AG04450 (cell line): Measurements from ENCODE around the gene PTGES3. TPM values are rescaled to one million over a fixed set of nuclear protein-coding genes. Genes with fewer than 3 reads are reported as not detected.
"Not testable (repeated sequence)": the region's sequence is repeated elsewhere in the genome, so short reads cannot be mapped to it uniquely, and the experiment has no call there.

Experiments used
- CTCF ChIA-PET: fragments of 300-600, 350-600 bp; formaldehyde crosslinking; extraction: SDS; loops from one replicate; lab custom pipeline; 2022; ENCODE audit warnings: antibody characterized with exemption, inconsistent platforms; lab: Charles Lee
- POLR2A ChIA-PET: fragments of 350-600 bp; formaldehyde crosslinking; extraction: SDS; loops from one replicate; lab custom pipeline; 2021; ENCODE audit warnings: antibody characterized with exemption, inconsistent platforms; lab: Yijun Ruan, JAX
- DNase-seq: peaks from one replicate; pipeline ENCODE4 v3.0.0-alpha.2; 2011; ENCODE audit warnings: low read depth, low spot score
- H3K27ac ChIP-seq: one replicate; pipeline ENCODE4 v1.5.1; 2012; ENCODE audit warnings: low read depth, low read length, control low read depth
- H3K27me3 ChIP-seq: one replicate; pipeline ENCODE4 v1.6.0; 2012; ENCODE audit warnings: low read length; ENCODE audit not compliant: control insufficient read depth, insufficient read depth
- H3K4me3 ChIP-seq: 2 replicates; pipeline ENCODE4 v1.5.1; 2011; ENCODE audit warnings: mild to moderate bottlenecking, low read depth, low read length, control low read depth
- H3K9me3 ChIP-seq: 2 replicates; pipeline ENCODE4 v1.5.1; 2012; ENCODE audit warnings: low read length; ENCODE audit not compliant: control insufficient read depth, insufficient read depth
- polyA plus RNA-seq: library from polyadenylated mRNA; depleted of rRNA; stranded (reverse); fragments of >200 nt; gene quantifications from 2 replicates; pipeline ENCODE4 v1.2.3, GENCODE V29; 2011
- TF ChIP-seq, protein P1 (sequence below): IDR thresholded peaks from 2 replicates; pipeline ENCODE4 v1.5.1; 2011; ENCODE audit warnings: low read depth, low read length, control low read depth, inconsistent platforms

Gene PTGES3
- polyA plus RNA-seq, 1 experiment: 112 TPM

- H3K4me3 ChIP-seq: no peak overlapping the region
- H3K9me3 ChIP-seq: peaks cover 8% of the 10 kb centered on the region
- CTCF ChIA-PET: interaction anchor here (1.1 kb wide), 1 partner anchor 21 kb away, joined by 4 read pairs; no protein-coding TSS in a partner anchor
- TF ChIP-seq, protein P1, sequence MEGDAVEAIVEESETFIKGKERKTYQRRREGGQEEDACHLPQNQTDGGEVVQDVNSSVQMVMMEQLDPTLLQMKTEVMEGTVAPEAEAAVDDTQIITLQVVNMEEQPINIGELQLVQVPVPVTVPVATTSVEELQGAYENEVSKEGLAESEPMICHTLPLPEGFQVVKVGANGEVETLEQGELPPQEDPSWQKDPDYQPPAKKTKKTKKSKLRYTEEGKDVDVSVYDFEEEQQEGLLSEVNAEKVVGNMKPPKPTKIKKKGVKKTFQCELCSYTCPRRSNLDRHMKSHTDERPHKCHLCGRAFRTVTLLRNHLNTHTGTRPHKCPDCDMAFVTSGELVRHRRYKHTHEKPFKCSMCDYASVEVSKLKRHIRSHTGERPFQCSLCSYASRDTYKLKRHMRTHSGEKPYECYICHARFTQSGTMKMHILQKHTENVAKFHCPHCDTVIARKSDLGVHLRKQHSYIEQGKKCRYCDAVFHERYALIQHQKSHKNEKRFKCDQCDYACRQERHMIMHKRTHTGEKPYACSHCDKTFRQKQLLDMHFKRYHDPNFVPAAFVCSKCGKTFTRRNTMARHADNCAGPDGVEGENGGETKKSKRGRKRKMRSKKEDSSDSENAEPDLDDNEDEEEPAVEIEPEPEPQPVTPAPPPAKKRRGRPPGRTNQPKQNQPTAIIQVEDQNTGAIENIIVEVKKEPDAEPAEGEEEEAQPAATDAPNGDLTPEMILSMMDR: no peak
- no peaks in the 10 kb centered on the region for H3K27me3 ChIP-seq
- no peak for DNase-seq
- POLR2A ChIA-PET: interaction anchor here (0.7 kb wide), 1 partner anchor 67 kb away, joined by 3 read pairs; no protein-coding TSS in a partner anchor
- H3K27ac ChIP-seq: no peak overlapping the region
Measured at GRCh38 chr12:56657416-56658379, 30.4 kb downstream of the PTGES3 start.

DNA sequence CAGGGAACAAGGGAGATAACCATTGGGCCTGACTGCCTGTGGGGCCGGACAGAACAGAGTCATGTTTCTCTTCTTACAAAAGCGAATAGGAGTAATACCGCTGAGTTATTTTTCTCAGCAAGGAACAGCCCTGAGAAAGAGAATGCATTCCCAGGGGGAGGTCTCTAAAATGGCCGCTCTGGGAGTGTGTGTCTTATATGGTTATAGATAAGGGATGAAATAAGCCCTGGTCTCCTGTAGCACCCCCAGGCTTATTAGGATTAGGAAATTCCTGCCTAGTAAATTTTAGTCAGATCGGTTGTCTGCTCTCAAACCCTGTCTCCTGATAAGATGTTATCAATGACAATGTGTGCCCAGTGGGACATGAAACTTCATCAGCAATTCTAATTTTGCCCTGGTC, 34.3 kb downstream of the PTGES3 start:
- H3K27me3 ChIP-seq, DNase-seq, POLR2A ChIA-PET, H3K27ac ChIP-seq, H3K4me3 ChIP-seq: not testable (repeated sequence)
- peaks cover 14% of the 10 kb centered on the region for H3K9me3 ChIP-seq
- CTCF ChIA-PET: interaction anchor here (2.1 kb wide), 1 partner anchor 17 kb away, joined by 5 read pairs; no protein-coding TSS in a partner anchor

- POLR2A ChIA-PET, H3K4me3 ChIP-seq, H3K27me3 ChIP-seq, H3K27ac ChIP-seq, DNase-seq, H3K9me3 ChIP-seq: not testable (repeated sequence)
- CTCF ChIA-PET: interaction anchor here (0.6 kb wide), 1 partner anchor 10 kb away, joined by 3 read pairs; no protein-coding TSS in a partner anchor
Measured at GRCh38 chr12:56648023-56648422, 40.1 kb downstream of the PTGES3 start.

- TF ChIP-seq, protein P1: no peak
- Histone ChIP-seq H3K4me3 (peak within 1 kb of the TSS; percentile 99), H3K27me3 (no peaks in the 10 kb centered on the region), H3K27ac (peak within 1 kb of the TSS; percentile 83), H3K9me3 (no peaks in the 10 kb centered on the region)
- POLR2A ChIA-PET: interaction anchor here (0.5 to 1.7 kb wide), 12 partner anchors 9 to 567 kb away, joined by 3 to 12 read pairs (median 4); partner anchors contain the start of genes NACA and PTGES3
- DNase-seq: peak; percentile 100
- CTCF ChIA-PET: interaction anchor here (0.8 to 3.1 kb wide), 2 partner anchors 10 to 132 kb away, joined by 4 to 33 read pairs; no protein-coding TSS in a partner anchor
Measured at GRCh38 chr12:56645717-56646446, 42.2 kb downstream of the PTGES3 start, which contains the start of gene ATP5F1B. TSS of gene ATP5F1B (minus strand) at chr12:56645984. CDS start at chr12:56645963, 21 bp downstream.

DNA sequence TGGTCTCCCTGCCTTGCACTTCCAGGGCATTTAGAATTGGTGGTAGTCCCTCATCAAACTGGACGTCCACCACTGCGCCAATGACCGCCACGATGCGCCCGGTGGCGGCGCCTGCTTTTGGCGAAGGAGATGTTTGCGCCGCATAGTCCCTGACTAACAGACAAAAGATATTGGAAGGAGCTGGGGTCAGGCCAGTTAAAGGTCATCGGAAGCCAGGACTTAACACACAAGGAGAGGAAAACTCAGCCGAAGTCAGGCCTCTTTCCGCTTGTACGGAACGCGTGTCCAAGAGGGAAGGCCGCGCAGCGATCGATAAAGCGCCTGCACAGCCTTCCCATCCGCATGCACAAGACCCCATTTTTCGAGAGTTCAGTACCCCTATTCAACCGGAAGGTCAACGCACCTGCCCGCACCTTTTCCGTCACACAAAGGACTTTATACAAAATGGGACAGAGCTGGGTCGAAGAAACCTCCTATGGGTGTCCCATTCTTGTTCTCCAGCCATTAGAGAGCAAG, 42.8 kb downstream of the PTGES3 start:
- no peak for DNase-seq
- H3K4me3 ChIP-seq: peak overlapping the region; percentile 99
- CTCF ChIA-PET: interaction anchor here (0.8 to 3.1 kb wide), 2 partner anchors 9 to 131 kb away, joined by 4 to 33 read pairs; no protein-coding TSS in a partner anchor

More for the DNA sequence above, 42.8 kb downstream of the PTGES3 start:
- H3K9me3 ChIP-seq: no peaks in the 10 kb centered on the region
- POLR2A ChIA-PET: interaction anchor here (0.6 to 1.7 kb wide), 9 partner anchors 9 to 566 kb away, joined by 3 to 12 read pairs (median 3); partner anchors contain the start of genes NACA and PTGES3
- TF ChIP-seq, protein P1: no peak
- peak overlapping the region; percentile 39 for H3K27ac ChIP-seq
- no peaks in the 10 kb centered on the region for H3K27me3 ChIP-seq
